ENCODE data around the gene MVB12A. TPM values are rescaled to one million over a fixed set of nuclear protein-coding genes. Genes with fewer than 3 reads are reported as not detected.

The MVB12A gene
- total and polyA plus RNA-seq, 9 of the 15 experiments (the other 6 are each of a cell fraction or from before 2014, with no cell fraction given), result 1.2 to 46.2 (median 22.4) TPM

- TF ChIP-seq TSHZ1 (CRISPR knock-in tag; IDR thresholded peaks at IDR 0.05) (no peak), ETS2 (tag; IDR thresholded peaks at IDR 0.05; ENCODE audit: borderline replicate concordance, poor library complexity, severe bottlenecking) (no peak), ZNF699 (CRISPR knock-in tag; IDR thresholded peaks at IDR 0.05; ENCODE audit: insufficient replicate concordance) (no peak), ZBTB1 (CRISPR knock-in tag; IDR thresholded peaks at IDR 0.05; ENCODE audit: borderline replicate concordance, low read depth) (no peak), NEUROD1 (IDR thresholded peaks at IDR 0.05; ENCODE audit: borderline replicate concordance, low read depth, low read length, partially characterized antibody) (peak; percentile 38), GATA2 (CRISPR knock-in tag; IDR thresholded peaks at IDR 0.05) (no peak), MYC (IDR thresholded peaks at IDR 0.05; ENCODE audit: low read depth, low read length) (peak; percentile 89), MYC (CRISPR knock-in tag; IDR thresholded peaks at IDR 0.05; ENCODE audit: borderline replicate concordance, low read depth) (no peak), RCOR1 (IDR thresholded peaks at IDR 0.05; ENCODE audit: borderline replicate concordance in 1 of 2, low read depth in 2 of 2, low read length in 2 of 2) (0 out of 4 replicates have a peak, but pooled peaks of 1 of the 2 experiments have one; percentile 18), TRIM24 (IDR thresholded peaks at IDR 0.05) (peak in 1 of 2 experiments; percentile 84; a peak in 2 of 4 replicates), ZNF398 (CRISPR knock-in tag; IDR thresholded peaks at IDR 0.05) (no peak), KHSRP (IDR thresholded peaks at IDR 0.05) (no peak), RBM22 (IDR thresholded peaks at IDR 0.05; ENCODE audit: low read depth, low read length, poor library complexity, severe bottlenecking) (peak; percentile 34), ZNF512 (tag; IDR thresholded peaks at IDR 0.05) (no peak), ID3 (CRISPR knock-in tag; IDR thresholded peaks at IDR 0.05) (no peak), ID3 (tag; IDR thresholded peaks at IDR 0.05) (no peak), EP400 (IDR thresholded peaks at IDR 0.05) (peak; percentile 72), KDM1A (IDR thresholded peaks at IDR 0.05) (no peak), MBD2 (IDR thresholded peaks at IDR 0.05; ENCODE audit: borderline replicate concordance, low read depth) (peak; percentile 86)
These were observed at the start of gene MVB12A (continued) for GRCh38 chr19:17419621-17420474.
